Measurements from ENCODE around the gene USP22. TPM values are rescaled to one million over a fixed set of nuclear protein-coding genes. Genes with fewer than 3 reads are reported as not detected.

The USP22 gene
- total and polyA plus RNA-seq, 2 of the 13 experiments (the other 11 are each of a cell fraction or from before 2014, with no cell fraction given) = 98.0 to 130 TPM

DNA sequence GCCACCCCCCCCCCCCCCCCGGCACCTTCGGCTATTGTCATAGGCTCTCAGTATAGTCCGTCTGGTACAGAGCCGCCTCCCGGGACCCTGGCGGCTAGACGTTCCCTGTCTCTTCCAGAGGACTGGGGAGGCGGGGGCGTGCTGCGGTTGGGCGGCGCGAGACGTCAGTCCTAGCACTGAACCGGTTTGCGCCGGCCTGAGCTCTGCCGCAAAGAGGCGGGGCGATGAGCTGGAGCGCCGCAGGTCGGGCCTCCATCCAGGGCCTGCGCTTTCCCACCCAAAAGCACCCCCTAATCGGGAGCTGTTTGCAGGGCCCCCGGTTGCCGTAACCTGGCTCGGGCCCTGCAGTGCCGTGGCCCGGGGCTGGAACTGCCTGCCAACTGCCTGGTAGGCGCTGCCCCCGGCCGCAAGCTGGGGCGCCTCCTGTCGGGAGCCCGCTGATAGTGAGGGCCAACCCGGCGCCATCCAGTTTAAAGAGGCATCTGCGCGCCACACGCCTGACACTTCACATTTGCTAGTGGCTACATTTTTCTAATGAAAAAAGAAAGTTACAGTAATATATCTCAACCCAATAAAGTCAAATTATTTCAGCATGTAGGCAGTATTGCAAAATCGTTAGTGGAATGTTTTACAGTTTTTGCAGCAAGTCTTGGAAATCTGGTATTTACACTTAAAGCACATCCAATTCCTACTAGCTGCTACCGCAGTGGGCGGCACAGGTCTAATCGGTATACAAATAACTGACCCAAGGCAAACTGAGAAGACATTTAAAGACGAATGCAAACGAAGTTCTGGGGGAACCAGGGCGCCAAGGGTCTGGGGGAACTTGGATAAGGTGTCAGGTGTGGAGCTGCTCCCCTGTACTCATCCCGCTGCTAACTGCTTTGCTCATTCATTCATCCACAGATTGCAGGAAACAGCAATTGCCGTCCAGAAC lies 753 bp upstream of the USP22 start (continued):
- TF ChIP-seq MTA3 (CRISPR knock-in tag; IDR thresholded peaks at IDR 0.05) (no peak), SRSF4 (IDR thresholded peaks at IDR 0.05; ENCODE audit: low read depth, low read length, poor library complexity, severe bottlenecking) (no peak), ZNF530 (CRISPR knock-in tag; IDR thresholded peaks at IDR 0.05; ENCODE audit: low read depth) (no peak), KLF15 (CRISPR knock-in tag; IDR thresholded peaks at IDR 0.05; ENCODE audit: borderline replicate concordance) (no peak), SOX6 (IDR thresholded peaks at IDR 0.05) (no peak), SOX6 (CRISPR knock-in tag; IDR thresholded peaks at IDR 0.05) (peak; percentile 55), CHCHD3 (CRISPR knock-in tag; IDR thresholded peaks at IDR 0.05) (no peak), MAF1 (CRISPR knock-in tag; IDR thresholded peaks at IDR 0.05; ENCODE audit: borderline replicate concordance) (no peak), CREB1 (IDR thresholded peaks at IDR 0.05) (0 out of 2 replicates have a peak, but pooled peaks have one; percentile 0), CREB1 (CRISPR knock-in tag; IDR thresholded peaks at IDR 0.05) (peak; percentile 50; the same call in 1 of the 2 replicates), ASH2L (IDR thresholded peaks at IDR 0.05; ENCODE audit: insufficient read length, low read depth, low read length) (peak; percentile 62), NBN (conservative IDR thresholded peaks at IDR 0.05) (no peak), ZNF709 (CRISPR knock-in tag; IDR thresholded peaks at IDR 0.05) (0 out of 2 replicates have a peak, but pooled peaks have one; percentile 57), GABPA (IDR thresholded peaks at IDR 0.05; ENCODE audit: low read depth, low read length) (no peak), GABPA (CRISPR knock-in tag; IDR thresholded peaks at IDR 0.05; ENCODE audit: low read depth) (no peak), ZIK1 (CRISPR knock-in tag; IDR thresholded peaks at IDR 0.05; ENCODE audit: borderline replicate concordance, low read depth) (peak; percentile 74; the same call in 1 of the 2 replicates)
- TF ChIP-seq, protein P1, sequence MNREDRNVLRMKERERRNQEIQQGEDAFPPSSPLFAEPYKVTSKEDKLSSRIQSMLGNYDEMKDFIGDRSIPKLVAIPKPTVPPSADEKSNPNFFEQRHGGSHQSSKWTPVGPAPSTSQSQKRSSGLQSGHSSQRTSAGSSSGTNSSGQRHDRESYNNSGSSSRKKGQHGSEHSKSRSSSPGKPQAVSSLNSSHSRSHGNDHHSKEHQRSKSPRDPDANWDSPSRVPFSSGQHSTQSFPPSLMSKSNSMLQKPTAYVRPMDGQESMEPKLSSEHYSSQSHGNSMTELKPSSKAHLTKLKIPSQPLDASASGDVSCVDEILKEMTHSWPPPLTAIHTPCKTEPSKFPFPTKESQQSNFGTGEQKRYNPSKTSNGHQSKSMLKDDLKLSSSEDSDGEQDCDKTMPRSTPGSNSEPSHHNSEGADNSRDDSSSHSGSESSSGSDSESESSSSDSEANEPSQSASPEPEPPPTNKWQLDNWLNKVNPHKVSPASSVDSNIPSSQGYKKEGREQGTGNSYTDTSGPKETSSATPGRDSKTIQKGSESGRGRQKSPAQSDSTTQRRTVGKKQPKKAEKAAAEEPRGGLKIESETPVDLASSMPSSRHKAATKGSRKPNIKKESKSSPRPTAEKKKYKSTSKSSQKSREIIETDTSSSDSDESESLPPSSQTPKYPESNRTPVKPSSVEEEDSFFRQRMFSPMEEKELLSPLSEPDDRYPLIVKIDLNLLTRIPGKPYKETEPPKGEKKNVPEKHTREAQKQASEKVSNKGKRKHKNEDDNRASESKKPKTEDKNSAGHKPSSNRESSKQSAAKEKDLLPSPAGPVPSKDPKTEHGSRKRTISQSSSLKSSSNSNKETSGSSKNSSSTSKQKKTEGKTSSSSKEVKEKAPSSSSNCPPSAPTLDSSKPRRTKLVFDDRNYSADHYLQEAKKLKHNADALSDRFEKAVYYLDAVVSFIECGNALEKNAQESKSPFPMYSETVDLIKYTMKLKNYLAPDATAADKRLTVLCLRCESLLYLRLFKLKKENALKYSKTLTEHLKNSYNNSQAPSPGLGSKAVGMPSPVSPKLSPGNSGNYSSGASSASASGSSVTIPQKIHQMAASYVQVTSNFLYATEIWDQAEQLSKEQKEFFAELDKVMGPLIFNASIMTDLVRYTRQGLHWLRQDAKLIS (CRISPR knock-in tag; IDR thresholded peaks at IDR 0.05) = no peak
- TF ChIP-seq, protein P2, sequence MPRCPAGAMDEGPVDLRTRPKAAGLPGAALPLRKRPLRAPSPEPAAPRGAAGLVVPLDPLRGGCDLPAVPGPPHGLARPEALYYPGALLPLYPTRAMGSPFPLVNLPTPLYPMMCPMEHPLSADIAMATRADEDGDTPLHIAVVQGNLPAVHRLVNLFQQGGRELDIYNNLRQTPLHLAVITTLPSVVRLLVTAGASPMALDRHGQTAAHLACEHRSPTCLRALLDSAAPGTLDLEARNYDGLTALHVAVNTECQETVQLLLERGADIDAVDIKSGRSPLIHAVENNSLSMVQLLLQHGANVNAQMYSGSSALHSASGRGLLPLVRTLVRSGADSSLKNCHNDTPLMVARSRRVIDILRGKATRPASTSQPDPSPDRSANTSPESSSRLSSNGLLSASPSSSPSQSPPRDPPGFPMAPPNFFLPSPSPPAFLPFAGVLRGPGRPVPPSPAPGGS (CRISPR knock-in tag; IDR thresholded peaks at IDR 0.05) = no peak; the same call in 1 of the 2 replicates
- TF ChIP-seq, protein P3, sequence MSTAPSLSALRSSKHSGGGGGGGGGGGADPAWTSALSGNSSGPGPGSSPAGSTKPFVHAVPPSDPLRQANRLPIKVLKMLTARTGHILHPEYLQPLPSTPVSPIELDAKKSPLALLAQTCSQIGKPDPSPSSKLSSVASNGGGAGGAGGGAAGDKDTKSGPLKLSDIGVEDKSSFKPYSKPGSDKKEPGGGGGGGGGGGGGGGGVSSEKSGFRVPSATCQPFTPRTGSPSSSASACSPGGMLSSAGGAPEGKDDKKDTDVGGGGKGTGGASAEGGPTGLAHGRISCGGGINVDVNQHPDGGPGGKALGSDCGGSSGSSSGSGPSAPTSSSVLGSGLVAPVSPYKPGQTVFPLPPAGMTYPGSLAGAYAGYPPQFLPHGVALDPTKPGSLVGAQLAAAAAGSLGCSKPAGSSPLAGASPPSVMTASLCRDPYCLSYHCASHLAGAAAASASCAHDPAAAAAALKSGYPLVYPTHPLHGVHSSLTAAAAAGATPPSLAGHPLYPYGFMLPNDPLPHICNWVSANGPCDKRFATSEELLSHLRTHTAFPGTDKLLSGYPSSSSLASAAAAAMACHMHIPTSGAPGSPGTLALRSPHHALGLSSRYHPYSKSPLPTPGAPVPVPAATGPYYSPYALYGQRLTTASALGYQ (CRISPR knock-in tag; IDR thresholded peaks at IDR 0.05) = no peak
